Endothelial cell of hepatic sinusoid (primary cell): Measurements from ENCODE around the gene ANKFN1.

Experiments used
- in situ Hi-C: cut with HindIII; loops from 2 replicates; pipeline ENCODE4 v1.10.0; 2017; ENCODE audit warnings: low sequenced_read_pairs

Gene ANKFN1

GRCh38 chr17:56175299-56175955, 22.2 kb downstream of the ANKFN1 start:
- in situ Hi-C loops: no loop called here

- in situ Hi-C loops: no loop called here
Observed at GRCh38 chr17:56176091-56176490, 22.8 kb downstream of the ANKFN1 start.

GRCh38 chr17:56177361-56177760, 24.1 kb downstream of the ANKFN1 start:
- in situ Hi-C loops: no loop called here

GRCh38 chr17:56178203-56178602, 24.9 kb downstream of the ANKFN1 start:
- in situ Hi-C loops: no loop called here

GRCh38 chr17:56182081-56182480, 28.8 kb downstream of the ANKFN1 start:
- in situ Hi-C loops: no loop called here

- in situ Hi-C loops: no loop called here
Observed at GRCh38 chr17:56184650-56185049, 31.4 kb downstream of the ANKFN1 start.

GRCh38 chr17:56185491-56186221, 32.4 kb downstream of the ANKFN1 start:
- in situ Hi-C loops: no loop called here

GRCh38 chr17:56186222-56186786, 33.0 kb downstream of the ANKFN1 start:
- in situ Hi-C loops: no loop called here

GRCh38 chr17:56203430-56203829, 50.2 kb downstream of the ANKFN1 start:
- in situ Hi-C loops: no loop called here

- in situ Hi-C loops: no loop called here
Observed at GRCh38 chr17:56206351-56206750, 53.1 kb downstream of the ANKFN1 start.

- in situ Hi-C loops: no loop called here
Observed at GRCh38 chr17:56213031-56213430, 59.8 kb downstream of the ANKFN1 start.

GRCh38 chr17:56217921-56218320, 64.6 kb downstream of the ANKFN1 start:
- in situ Hi-C loops: no loop called here

- in situ Hi-C loops: no loop called here
Observed at GRCh38 chr17:56222255-56222654, 69.0 kb downstream of the ANKFN1 start.

GRCh38 chr17:56230660-56231059, 77.4 kb downstream of the ANKFN1 start:
- in situ Hi-C loops: no loop called here

GRCh38 chr17:56231252-56231651, 78.0 kb downstream of the ANKFN1 start:
- in situ Hi-C loops: no loop called here

- in situ Hi-C loops: no loop called here
Observed at GRCh38 chr17:56231693-56232092, 78.4 kb downstream of the ANKFN1 start.

GRCh38 chr17:56244268-56244890, 91.1 kb downstream of the ANKFN1 start:
- in situ Hi-C loops: no loop called here

GRCh38 chr17:56247816-56248215, 94.5 kb downstream of the ANKFN1 start:
- in situ Hi-C loops: no loop called here

- in situ Hi-C loops: no loop called here
Observed at GRCh38 chr17:56257075-56257474, 103.8 kb downstream of the ANKFN1 start.

- in situ Hi-C loops: no loop called here
Observed at GRCh38 chr17:56260376-56261002, 107.2 kb downstream of the ANKFN1 start.

GRCh38 chr17:56262803-56263202, 109.5 kb downstream of the ANKFN1 start:
- in situ Hi-C loops: no loop called here
